Bronchial epithelial cell (primary cell): ENCODE data around the gene OSCP1. TPM values are rescaled to one million over a fixed set of nuclear protein-coding genes. Genes with fewer than 3 reads are reported as not detected.

ENCODE experiments used
- DNase-seq: peaks from one replicate; pipeline ENCODE4 v3.0.0-alpha.2; 2010; ENCODE audit warnings: low read depth
- FAIRE-seq: peaks from 2 replicates; lab custom pipeline; 2011; peaks lifted over from hg19 to GRCh38; lab: Jason Lieb, UNC
- H3K27me3 ChIP-seq: 2 replicates; pipeline ENCODE4 v1.5.1; 2011; ENCODE audit warnings: low read length; ENCODE audit not compliant: control insufficient read depth, insufficient read depth
- H3K36me3 ChIP-seq: 2 replicates; pipeline ENCODE4 v1.5.1; 2011; ENCODE audit warnings: low read length; ENCODE audit not compliant: control insufficient read depth, insufficient read depth
- H3K4me3 ChIP-seq: 2 replicates; pipeline ENCODE4 v1.5.1; 2011; ENCODE audit warnings: mild to moderate bottlenecking, low read depth, low read length, control low read depth
- total RNA-seq: library from RNA; depleted of rRNA; stranded (reverse); fragments of >200 nt; gene quantifications from 2 replicates; pipeline ENCODE4 v1.2.1, GENCODE V29; 2014
- TF ChIP-seq, protein P1 (sequence below): IDR thresholded peaks from 2 replicates; pipeline ENCODE4 v1.5.1; 2011; ENCODE audit warnings: mild to moderate bottlenecking, moderate library complexity, low read length, control low read depth, inconsistent platforms; ENCODE audit not compliant: insufficient read depth, severe bottlenecking

OSCP1 gene
- total RNA-seq, 1 donor from 2014 or later = 3.7 TPM

DNA sequence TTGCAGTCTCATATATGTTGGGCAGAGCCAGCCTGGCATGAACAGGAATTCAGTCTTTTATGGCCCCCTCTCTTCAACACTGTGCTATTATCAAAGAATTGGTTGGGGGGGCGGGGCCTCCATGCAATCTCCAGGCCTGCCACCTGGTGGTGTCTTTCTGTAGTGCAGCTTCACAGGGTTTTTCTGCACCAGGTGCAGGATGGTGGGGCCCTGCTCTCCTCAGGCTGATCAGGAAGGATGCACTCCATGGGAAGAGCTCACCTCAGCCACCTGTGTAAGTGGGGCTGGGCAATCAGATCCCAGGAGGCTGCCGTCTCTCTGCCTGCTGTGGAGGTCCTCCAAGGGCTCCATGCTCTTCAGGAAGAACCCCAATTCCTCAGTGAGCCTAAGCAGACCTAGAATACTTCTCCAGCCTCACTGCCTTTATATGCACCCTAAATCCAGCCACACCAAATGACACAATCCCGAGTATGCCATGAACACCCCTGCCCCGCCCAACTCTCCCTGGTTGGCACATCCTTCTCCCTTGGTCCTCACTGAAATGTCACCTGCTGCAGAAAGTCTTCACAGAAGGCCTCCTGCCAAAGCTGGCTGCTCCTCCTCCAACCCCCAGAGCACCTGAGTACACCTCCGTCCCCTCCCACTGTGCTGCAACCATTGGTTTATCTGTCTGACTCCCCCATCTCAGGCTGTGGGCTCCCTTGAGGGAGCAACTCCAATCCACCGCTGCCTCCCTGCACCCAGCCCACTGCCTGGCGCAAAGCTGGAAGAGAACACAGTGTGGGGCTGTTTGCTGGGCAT, 81.0 kb downstream of the OSCP1 start:
- TF ChIP-seq, protein P1, sequence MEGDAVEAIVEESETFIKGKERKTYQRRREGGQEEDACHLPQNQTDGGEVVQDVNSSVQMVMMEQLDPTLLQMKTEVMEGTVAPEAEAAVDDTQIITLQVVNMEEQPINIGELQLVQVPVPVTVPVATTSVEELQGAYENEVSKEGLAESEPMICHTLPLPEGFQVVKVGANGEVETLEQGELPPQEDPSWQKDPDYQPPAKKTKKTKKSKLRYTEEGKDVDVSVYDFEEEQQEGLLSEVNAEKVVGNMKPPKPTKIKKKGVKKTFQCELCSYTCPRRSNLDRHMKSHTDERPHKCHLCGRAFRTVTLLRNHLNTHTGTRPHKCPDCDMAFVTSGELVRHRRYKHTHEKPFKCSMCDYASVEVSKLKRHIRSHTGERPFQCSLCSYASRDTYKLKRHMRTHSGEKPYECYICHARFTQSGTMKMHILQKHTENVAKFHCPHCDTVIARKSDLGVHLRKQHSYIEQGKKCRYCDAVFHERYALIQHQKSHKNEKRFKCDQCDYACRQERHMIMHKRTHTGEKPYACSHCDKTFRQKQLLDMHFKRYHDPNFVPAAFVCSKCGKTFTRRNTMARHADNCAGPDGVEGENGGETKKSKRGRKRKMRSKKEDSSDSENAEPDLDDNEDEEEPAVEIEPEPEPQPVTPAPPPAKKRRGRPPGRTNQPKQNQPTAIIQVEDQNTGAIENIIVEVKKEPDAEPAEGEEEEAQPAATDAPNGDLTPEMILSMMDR = peak; percentile 89
- no peak for FAIRE-seq
- H3K4me3 ChIP-seq = no peak overlapping the region
- H3K36me3 ChIP-seq = peaks cover 20% of the 10 kb centered on the region
- DNase-seq = peak; percentile 45
- no peaks in the 10 kb centered on the region for H3K27me3 ChIP-seq

Other genes with a start within 250 kb of the OSCP1 start
- gene THRAP3, start 226.0 kb downstream of the OSCP1 start, total RNA-seq = 82.3 and 82.4 TPM in 2 replicates
- gene SH3D21, start 144.1 kb downstream of the OSCP1 start, total RNA-seq = 2.6 and 6.9 TPM in 2 replicates
- 17.4 and 20.5 TPM in 2 replicates for gene EVA1B, start 126.8 kb downstream of the OSCP1 start, total RNA-seq
- gene STK40, start 64.5 kb downstream of the OSCP1 start, total RNA-seq = 9.0 and 12.3 TPM in 2 replicates
- 7.6 and 11.5 TPM in 2 replicates for gene LSM10, start 52.5 kb downstream of the OSCP1 start, total RNA-seq
- gene MRPS15, start 13.9 kb upstream of the OSCP1 start, total RNA-seq = 64.5 and 81.0 TPM in 2 replicates
- 0.79 TPM in 1 of 2 replicates, not detected in the other for gene CSF3R, start 32.5 kb upstream of the OSCP1 start, total RNA-seq